Adrenal gland (tissue), 12 donors: Measurements from ENCODE around the gene EML1. TPM values are rescaled to one million over a fixed set of nuclear protein-coding genes. Genes with fewer than 3 reads are reported as not detected.

Source experiments
- DNase-seq, 7 donors: peaks; one replicate each; pipeline ENCODE4 v3.0.0-alpha.2; 2019 to 2020
- H3K27ac ChIP-seq, 5 donors: fragments of 200-600 bp; sonication (generic) in 4 of 5; 1 replicate in 3 of 5; 2 replicates in 2 of 5; pipeline versions ENCODE4 v1.5.1 to v1.8.0; 2016 to 2020; ENCODE audit warnings: mild to moderate bottlenecking in 1 of 5
- H3K27me3 ChIP-seq: fragments of 200-600 bp; 2 replicates; pipeline ENCODE4 v1.8.0; 2021
- H3K36me3 ChIP-seq, 2 donors: fragments of 200-600 bp; replicated peaks in 1 of 2; 1 replicate in 1 of 2; 2 replicates in 1 of 2; pipeline versions ENCODE4 v1.5.1 to v1.8.0; 2018 to 2022
- H3K4me1 ChIP-seq, 2 donors: fragments of 200-600 bp; replicated peaks in 1 of 2; 1 replicate in 1 of 2; 2 replicates in 1 of 2; pipeline versions ENCODE4 v1.5.1 to v1.8.0; 2018 to 2021
- H3K4me3 ChIP-seq, 4 donors: fragments of 200-600 bp; sonication (generic) in 3 of 4; one replicate each; pipeline ENCODE4 v1.5.1; 2016 to 2018
- H3K9me3 ChIP-seq, 3 donors: fragments of 200-600 bp; sonication (generic) in 1 of 3; replicated peaks in 1 of 3; 1 replicate in 2 of 3; 2 replicates in 1 of 3; pipeline versions ENCODE4 v1.5.1 to v1.8.0; 2016 to 2021
- CTCF ChIP-seq, 6 experiments: fragments of 450-650 bp in 4 of 6; fragments of 200-600 bp in 2 of 6; sonication (generic) in 1 of 6; IDR thresholded peaks; 1 replicate in 5 of 6; 2 replicates in 1 of 6; pipeline versions ENCODE4 v1.5.1 to v1.8.0; 2016 to 2021; ENCODE audit warnings: antibody characterized with exemption in 6 of 6, mild to moderate bottlenecking in 2 of 6, moderate library complexity in 1 of 6
- POLR2A ChIP-seq, 2 donors: fragments of 450-650 bp; IDR thresholded peaks; one replicate each; pipeline ENCODE4 v1.6.1; 2017; ENCODE audit warnings: antibody characterized with exemption in 2 of 2, mild to moderate bottlenecking in 2 of 2, moderate library complexity in 1 of 2
- WGBS, 4 donors: extraction: QIAGEN DNeasy Blood & Tissue Kit in 2 of 4; methylation state at CpG; one replicate each; pipeline versions ENCODE4 v1.1.5 to v1.1.7; 2013 to 2017; 5-methylcytosine and 5-hydroxymethylcytosine counted together
- intact Hi-C, 2 donors: fragments of 100-400 bp; cut with DNase I; formaldehyde crosslinking; loops; one replicate each; pipeline versions ENCODE4 v1.14.1 to v1.15.0; 2022 to 2023
- polyA plus RNA-seq, 3 donors: library from polyadenylated mRNA; stranded (reverse); fragments of 200-250 nt in 2 of 3; fragments of 350-450 nt in 1 of 3; fragmentation: Illumina TruSeq in 1 of 3; extraction: RNeasy Lipid Tissue Mini Kit (QIAGEN cat#74804) in 1 of 3; gene quantifications; one replicate each; pipeline ENCODE4 v1.2.3, GENCODE V29; 2013 to 2014
- total RNA-seq, 9 donors: library from RNA; depleted of rRNA in 4 of 9; stranded (reverse); fragments of >200 nt in 4 of 9; fragments of 120-200 nt in 1 of 9; fragmentation: NEBNext Ultra II Directional in 1 of 9; extraction: Animal tissue kit (Norgen Biotek cat#: 25700) in 1 of 9; gene quantifications; one replicate each; pipeline versions ENCODE4 v1.1.0 to v1.2.4, GENCODE V29; 2013 to 2023
- donor health status: healthy with polysubstance abuse.
- donor health status: Bipolar disorder and iron deficiency.
- donor health status: DM: yes; HTN: yes; CAD: no.
- donor health status: DM: no; HTN: no; CAD: no.
- donor health status: DM: no; HTN: no; CAD: no.
- donor health status: DM: yes; HTN: yes; CAD: no.

Gene EML1
- total and polyA plus RNA-seq, 12 donors = 5.5 to 59.5 (median 16.2) TPM

- H3K27me3 ChIP-seq = no peaks in the 10 kb centered on the region
- no peaks in the 10 kb centered on the region for H3K9me3 ChIP-seq
- 85 to 92% (median 90%) methylated on average over 5 to 6 of the region's 6 CpGs for WGBS, 4 donors
- intact Hi-C loops = no loop called here
- H3K27ac ChIP-seq = no peak overlapping the region
- no peaks in the 10 kb centered on the region for H3K4me1 ChIP-seq
- peak in 1 of 7 donors; percentile 35 for DNase-seq
- TF ChIP-seq POLR2A (IDR thresholded peaks at IDR 0.05) (no peak), CTCF (IDR thresholded peaks at IDR 0.05) (no peak)
- no peaks in the 10 kb centered on the region for H3K36me3 ChIP-seq
- no peak overlapping the region for H3K4me3 ChIP-seq
Observed at GRCh38 chr14:99969673-99970322, 176.6 kb downstream of the EML1 start.

DNA sequence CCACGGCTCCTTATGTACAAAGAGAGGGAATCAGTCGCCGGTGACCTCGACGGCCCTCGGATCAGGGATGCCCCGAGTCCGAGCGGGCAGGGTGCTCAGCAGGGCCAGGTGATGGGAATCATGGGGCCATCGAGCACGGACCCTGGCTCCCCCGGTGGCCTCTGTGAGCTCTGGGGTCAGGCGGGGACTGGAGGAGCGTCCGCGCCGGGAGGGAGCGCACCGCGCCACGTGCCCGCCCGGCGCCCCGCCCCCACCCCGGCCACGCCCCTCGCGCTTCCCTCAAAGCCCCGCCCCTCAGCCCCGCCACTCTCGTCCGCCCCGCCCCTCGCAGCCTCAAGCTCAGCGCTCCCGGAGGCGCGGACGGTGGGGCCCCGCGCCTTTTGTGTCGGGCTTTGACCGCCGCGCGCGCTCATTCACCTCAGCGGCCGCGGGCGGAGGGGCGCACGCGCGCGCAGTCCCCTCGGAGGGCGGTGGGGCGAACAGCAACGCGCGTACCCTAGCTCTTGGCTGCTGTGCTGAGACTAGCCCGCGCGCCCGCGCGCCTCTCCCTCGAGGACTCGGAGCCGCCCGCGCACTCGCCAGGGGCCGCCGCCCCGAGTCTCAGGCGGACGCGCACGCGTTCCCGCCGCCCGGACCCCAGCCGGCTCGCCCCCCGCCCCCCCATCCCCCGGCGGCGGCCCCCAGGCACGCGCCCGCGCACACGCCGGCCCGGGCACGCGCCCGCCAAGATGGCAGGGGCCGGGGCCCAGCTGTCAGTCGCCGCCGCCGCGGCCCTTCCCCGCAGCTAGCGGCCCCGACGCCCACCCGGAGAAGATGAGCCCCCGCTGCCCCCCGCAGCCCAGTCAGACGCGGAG is 178.1 kb downstream of the EML1 start:
- H3K9me3 ChIP-seq = no peaks in the 10 kb centered on the region
- peak; percentile 74 to 88 (median 83) for DNase-seq
- no peaks in the 10 kb centered on the region for H3K4me1 ChIP-seq
- H3K36me3 ChIP-seq = no peaks in the 10 kb centered on the region
- 3 to 44% (median 12%) methylated on average over 4 to 110 of the region's 117 CpGs for WGBS, 4 donors
- no peaks in the 10 kb centered on the region for H3K27me3 ChIP-seq
- intact Hi-C loops = no loop called here
- TF ChIP-seq POLR2A (IDR thresholded peaks at IDR 0.05) (peak in 1 of 2 donors; percentile 68), CTCF (IDR thresholded peaks at IDR 0.05) (peak in 1 of 6 experiments; percentile 4)
- peak overlapping the region in 3 of 5 donors; percentile 46 to 83 (median 65) for H3K27ac ChIP-seq
- H3K4me3 ChIP-seq = peak overlapping the region; percentile 53 to 91 (median 63)

GRCh38 chr14:99971941-99972747 is 178.9 kb downstream of the EML1 start:
- no peaks in the 10 kb centered on the region for H3K9me3 ChIP-seq
- intact Hi-C loops = no loop called here
- no peaks in the 10 kb centered on the region for H3K27me3 ChIP-seq
- peak in 1 of 7 donors; percentile 48 for DNase-seq
- no peaks in the 10 kb centered on the region for H3K36me3 ChIP-seq
- peak overlapping the region in 3 of 5 donors; percentile 1 to 83 (median 46) for H3K27ac ChIP-seq
- TF ChIP-seq POLR2A (IDR thresholded peaks at IDR 0.05) = no peak
- H3K4me3 ChIP-seq = peak overlapping the region in 3 of 4 donors; percentile 13 to 91 (median 61)
- 1 to 3% (median 1%) methylated on average over 10 to 79 of the region's 79 CpGs for WGBS, 4 donors
- H3K4me1 ChIP-seq = no peaks in the 10 kb centered on the region

- no peaks in the 10 kb centered on the region for H3K9me3 ChIP-seq
- DNase-seq = no peak
- no peak for TF ChIP-seq CTCF (IDR thresholded peaks at IDR 0.05)
- no peak for TF ChIP-seq POLR2A (IDR thresholded peaks at IDR 0.05)
- H3K36me3 ChIP-seq = no peaks in the 10 kb centered on the region
- peak overlapping the region in 3 of 4 donors; percentile 20 to 91 (median 61) for H3K4me3 ChIP-seq
- H3K27ac ChIP-seq = peak overlapping the region in 2 of 5 donors; percentile 1 to 40
- 51 to 54% (median 53%) methylated on average over 11 of the region's 11 CpGs for WGBS, 4 donors
- intact Hi-C loops = no loop called here
- H3K4me1 ChIP-seq = no peaks in the 10 kb centered on the region
- H3K27me3 ChIP-seq = no peaks in the 10 kb centered on the region
Observed at GRCh38 chr14:99972748-99973466, 179.7 kb downstream of the EML1 start.
